GM19438 (cell line): ENCODE measurements around the gene PLEKHH1.

Experiments used
- ATAC-seq: cut with Tn5 transposase; IDR thresholded peaks from one replicate; pipeline ENCODE4 v1.9.1; 2021; ENCODE audit warnings: low read depth; ENCODE audit not compliant: unreplicated experiment

Gene PLEKHH1

DNA sequence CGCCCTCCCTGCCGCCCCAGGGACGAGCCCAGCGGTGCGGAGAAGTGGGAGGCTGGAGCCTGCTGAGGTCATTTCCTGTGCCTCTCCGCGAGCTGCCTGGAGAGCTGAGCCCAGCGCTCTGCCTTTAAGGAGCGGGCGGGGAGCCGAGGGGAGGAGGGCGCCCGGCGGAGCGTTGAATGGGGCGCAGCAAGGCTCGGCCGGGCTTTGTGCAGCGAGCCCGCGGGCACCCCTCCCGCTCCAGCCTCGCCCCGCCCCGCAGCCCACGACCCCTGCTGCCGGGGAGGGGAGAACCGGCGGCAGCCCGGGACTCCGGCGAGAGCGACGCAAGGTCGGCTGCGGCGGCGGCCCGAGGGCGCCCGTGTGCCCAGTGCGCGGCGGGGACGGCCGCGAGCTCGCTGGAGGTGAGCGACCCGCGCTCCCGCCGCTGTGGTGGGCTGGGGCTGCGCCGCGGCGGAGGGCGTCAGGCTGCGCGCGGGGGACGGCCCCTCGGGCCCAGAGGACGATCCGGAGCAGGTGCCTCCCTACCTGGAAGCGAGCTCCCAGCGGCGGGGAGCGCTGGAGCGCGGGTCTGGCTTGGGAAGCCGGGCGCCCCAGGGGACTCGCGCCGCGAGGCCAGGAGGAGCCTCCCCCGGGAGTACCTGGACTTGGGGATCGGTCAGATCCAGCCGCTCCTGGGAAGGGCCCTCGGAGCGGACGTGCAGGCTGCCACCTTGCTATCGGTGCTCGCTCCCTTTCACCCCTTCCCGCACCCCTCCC lies at the start of gene PLEKHH1:
Gene PLEKHH1, plus strand, starts transcription at position 293 of the 756 bp plus-strand sequence. CDS start 8,578 bp downstream, outside the sequence.
- peak; percentile 80 for ATAC-seq

DNA sequence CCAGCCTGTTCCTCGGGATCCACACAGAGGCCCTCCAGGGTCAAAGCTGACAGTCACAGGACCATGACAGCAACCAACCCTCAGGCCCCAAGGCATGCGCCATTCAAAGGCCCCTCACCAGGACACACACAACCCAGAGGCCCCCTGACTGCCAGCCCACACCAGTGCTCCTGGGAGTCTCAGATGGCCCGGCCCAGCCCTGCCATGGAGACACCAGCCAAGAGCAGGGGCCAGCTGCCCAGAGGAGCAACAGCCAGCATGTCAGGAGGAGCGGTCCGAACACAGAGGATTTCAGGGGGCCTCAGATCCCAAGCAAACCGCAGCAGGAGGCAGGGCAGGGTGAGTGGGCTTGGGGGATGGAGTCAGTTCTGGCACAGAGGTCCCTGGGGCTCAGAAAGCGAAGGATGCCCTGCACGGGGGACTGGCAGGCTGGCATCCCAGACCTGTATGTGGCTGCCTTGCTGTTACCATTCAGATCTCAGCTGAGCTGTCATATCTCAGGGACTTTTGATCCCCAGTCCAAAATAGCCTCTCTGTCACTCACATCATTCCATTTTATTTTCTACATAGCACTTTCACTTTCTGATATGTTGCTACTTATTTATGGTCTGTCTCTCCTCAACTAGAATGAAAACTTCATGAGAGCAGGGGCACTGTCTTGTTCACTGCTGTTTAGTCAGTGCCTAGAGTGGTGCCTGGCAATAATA lies 49.4 kb upstream of the PLEKHH1 start:
- ATAC-seq, result no peak

DNA sequence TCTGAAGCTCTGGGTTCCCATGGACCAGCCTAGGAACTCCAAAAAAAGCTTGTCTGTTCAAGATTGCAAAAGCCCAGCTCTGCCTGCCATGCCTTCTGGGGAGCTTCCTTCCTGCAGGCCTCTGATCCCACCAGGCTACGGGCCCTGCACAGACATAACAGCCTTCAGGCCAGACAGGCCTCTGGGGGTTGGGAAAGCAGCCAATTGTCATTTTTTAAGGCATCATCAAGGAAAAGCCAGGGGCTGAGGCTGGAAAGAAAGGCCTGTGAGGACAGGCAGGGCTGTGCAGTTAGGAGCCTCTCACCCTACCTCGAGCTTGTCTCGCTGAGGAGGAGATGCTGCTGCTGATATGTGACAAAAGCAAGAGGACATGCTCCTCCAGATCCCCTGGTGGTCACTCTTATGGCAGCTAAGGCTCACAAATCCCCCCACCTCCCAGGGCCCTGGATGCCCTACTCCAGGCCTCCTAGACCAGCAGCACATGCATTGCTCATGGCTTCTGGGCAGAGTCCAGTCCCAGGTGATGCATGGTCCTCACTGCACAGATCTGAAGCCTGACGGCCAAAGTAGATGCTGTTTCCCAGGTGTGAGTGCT lies 47.5 kb upstream of the PLEKHH1 start:
- no peak for ATAC-seq

DNA sequence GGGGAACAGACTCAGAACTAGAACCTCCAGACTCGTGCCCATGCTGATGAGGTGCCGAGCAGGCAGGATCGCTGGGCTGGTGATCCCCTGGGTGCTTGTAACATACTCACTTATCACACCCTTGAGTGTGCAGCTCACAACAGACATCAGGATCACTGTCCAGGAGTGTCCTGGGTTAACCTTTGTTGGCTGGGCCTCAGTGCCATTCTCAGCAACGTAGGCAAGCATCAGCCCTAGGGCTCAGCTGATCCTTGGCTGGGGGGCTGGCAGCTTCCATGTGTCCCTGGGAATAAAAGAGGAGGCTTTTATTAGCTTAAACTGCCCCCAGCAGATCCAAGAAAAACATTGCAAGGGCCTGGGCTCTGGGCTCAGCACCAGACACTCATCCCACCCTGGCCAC lies 46.2 kb upstream of the PLEKHH1 start:
- ATAC-seq, result no peak

DNA sequence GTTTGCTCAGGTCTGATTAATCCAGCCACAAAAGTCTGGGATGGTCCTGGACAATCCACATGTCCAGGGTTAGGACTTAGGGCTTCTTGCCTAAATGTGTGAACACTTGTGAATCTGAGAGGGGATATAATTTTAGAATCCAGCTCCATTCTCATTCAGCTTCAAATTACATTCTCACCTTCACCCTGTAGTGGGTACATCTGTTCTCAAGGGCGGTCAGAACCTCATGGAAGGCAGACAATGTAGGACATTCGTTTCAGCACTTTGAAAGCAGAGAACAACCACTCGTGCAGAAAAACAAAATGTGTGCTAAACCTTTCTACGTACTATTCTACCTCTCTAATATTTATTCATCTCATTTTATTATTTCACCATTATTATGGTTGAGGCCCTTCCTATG lies 45.8 kb upstream of the PLEKHH1 start:
- ATAC-seq, result no peak

DNA sequence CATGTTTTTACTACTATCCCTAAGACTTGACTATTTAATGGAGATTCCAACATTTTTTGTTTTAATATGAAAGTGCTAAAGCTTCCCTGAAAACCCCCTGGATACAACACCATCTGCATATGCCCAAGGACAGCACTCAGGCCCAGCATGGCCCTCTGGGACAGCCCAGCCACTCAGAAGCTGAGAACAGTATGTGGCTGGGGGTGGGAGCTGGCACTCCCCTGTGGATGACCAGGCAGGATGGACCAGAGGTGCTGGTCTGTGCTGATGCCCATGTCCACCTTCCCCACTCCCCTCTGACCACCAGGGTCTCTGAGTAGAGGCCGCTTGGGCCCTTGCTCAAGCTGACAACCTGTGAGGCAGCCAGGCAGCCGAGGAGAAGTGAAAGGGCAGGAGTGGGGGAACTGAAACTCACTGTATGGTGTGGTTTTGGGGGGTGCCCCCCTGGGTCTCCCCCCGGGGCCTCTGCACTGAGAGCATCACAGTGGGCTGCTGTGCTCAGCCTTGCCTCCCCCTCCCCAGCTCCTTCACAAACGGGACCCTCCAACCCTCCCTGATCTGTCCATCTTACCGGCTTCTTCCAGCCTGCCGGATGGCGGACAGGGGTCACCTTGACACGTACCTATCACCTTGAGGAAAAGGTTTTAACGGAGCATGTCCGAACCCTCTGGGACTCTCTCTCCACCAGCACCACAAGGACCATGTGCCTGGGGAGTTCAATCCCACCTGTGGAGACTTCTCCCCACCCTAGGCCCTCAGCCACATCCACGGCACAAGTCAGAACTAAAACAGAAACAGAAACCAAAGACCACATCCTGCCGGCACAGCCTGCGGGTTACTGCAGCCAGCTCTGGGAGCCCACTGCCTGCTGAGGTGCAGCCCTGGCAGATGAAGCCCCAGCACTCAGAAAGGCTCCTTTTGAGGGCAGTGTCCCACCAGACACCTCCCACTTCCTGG lies 44.9 kb upstream of the PLEKHH1 start, which contains the start of gene TMEM229B:
Gene TMEM229B, minus strand, starts transcription at position 785 of the 957 bp plus-strand sequence. CDS start 14,798 bp downstream, outside the sequence.
- peak; percentile 92 for ATAC-seq

DNA sequence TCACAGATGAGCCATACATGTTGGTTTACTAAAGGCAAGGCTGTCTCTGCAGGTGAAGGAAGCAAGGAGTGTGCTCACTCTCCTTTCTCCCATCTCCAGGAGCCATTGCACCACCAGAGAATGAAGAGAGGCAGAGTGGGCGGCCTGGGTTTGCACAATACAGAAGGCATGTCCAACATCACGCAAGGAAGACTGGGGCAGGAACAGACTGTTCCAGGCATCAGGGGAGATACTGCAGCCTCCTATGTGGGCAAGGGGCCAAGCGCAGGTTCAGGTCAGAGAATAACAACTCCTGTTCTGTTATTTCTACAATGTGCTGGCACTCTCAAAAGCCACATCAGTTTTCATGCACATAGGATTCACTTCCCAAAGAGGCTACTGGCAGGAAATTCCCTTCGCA lies 42.9 kb upstream of the PLEKHH1 start:
- ATAC-seq, result no peak

DNA sequence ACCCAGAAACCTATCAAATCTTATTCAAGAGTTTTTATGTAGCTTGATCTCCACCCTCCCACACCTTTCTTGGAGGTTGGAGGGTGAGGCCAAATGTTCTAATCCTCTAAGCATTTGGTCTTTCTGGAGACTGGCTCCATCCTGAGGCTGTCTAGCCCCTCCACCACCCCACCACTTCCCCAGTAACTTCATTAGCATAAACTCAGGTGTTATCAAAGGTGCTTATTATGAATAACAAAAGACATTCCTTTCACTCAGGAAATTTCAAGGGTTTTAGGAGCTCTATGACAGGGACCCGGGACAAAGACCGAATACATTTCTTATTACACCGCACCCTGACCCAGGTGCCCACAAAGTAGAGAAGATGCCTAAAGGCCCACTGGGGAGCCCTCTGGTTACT lies 41.8 kb upstream of the PLEKHH1 start:
- ATAC-seq, result no peak

DNA sequence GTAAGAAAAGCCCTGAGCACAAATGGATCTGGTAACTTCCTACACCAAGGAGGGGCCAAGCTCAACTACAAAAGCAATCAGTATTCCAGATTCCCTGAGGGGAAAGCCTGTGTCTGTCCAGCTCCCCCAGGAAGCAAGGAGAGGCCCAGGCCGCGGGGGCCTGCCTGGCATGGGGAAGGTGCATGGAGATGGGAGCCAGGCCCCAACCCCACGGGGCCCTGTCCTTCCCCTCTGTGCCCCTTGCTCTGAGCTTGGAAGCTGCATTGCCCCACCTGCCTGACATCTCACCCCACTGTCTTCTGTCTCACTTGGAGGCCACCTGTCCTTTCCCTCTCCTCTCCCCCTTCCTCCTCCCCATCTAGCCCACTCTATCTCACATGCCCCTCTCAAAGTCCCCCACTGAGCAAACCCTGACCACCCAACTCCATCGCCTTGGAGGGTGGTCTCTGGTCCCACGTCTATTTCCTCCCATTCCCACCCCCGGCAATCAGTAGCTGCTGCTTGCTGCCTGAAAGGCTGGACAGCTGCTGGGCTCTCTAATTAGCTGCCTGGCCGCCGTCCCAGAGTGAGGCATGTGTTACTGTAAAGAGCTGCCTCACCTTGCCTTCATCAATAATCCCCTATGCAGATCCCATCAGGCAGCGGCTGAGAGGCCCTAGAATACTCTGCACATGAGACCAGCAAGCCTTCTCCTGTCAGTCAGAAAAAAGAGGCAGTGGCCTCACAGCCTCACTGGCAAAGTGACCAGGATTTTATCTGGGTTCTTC lies 41.2 kb upstream of the PLEKHH1 start:
- no peak for ATAC-seq

DNA sequence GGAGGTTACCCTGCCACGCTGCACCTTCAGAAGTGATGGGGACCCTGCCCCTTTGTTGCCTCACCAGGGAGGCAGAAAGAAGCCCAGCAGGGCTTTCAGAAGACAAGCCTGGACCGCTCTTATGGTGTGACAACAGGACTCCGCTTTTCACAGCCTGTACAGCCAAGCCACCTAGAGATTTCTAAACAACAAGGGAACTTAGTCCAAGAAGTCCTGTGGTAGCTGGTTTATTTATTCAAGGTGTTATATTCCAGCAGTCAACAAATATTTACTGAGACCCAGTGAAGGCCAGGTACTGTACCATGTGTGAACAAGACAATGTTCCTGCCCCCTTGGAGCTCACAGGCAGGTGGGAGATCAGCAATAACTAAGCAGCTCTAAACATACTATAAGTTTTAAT lies 40.6 kb upstream of the PLEKHH1 start:
- ATAC-seq, result no peak

DNA sequence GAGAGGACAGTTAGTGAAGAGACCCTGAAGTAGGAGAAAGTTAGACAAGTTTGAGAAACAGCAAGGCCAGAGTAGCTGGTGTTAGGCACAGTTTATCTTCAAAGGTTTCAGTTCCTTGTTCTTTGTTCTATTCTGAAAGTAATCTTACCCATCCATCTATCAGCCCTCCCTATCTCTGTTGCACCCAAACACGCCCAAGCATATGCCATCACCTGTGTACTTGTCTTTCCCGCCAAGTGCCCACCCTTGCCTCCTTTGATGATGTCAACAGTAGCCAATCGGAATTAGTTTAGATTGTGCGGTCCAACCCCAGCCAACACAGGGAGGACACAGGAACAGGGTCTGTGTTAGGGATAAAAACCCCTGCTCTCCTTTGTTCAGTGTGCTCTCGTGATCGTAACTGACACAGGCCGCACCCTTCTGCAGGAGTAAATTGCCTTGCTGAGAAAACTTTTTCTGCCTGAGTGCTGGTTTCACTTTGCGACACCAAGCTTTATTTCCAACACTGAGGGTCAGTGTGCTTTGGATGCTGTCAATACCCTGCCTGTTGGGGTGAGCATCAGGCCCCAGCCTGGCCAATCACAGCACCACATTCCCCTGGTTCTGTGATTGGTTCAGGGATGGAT lies 39.9 kb upstream of the PLEKHH1 start:
- ATAC-seq, result no peak

DNA sequence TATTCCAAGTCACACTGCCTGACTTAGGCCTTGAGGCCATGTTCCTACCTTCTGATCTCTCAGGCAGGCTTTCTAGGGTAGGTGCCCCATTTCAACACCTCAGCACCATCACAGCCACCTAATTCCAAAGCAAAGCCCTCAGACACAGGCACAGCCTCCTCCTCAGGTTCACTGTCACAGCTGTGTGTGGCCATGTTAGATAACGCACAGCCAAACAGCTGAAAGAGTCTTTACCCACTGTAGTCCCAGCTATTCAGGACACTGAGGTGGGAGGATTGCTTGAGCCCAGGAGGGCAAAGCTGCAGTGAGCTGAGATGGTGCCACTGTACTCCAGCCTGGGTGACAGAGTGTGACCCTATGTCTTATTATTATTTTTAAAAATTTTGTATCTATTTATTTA lies 37.3 kb upstream of the PLEKHH1 start:
- no peak for ATAC-seq

DNA sequence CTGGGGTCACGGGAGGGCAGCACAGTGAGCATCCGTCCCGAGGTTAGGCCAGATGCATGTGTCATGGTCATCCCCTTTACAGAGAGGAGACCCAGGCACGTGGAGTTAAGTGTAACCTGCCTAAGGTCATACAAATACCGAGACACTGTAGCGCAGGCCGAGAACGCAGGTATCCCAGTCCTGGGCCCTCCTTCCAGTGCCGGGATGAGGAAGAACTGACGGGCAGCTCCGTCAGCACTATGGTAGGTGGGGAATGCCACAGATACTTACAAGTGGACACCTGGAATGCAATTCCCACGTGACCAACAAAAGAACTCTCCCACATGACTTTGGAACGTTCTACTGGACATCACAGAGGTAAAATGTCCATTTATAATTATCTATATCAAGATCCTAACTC lies 35.9 kb upstream of the PLEKHH1 start:
- no peak for ATAC-seq

DNA sequence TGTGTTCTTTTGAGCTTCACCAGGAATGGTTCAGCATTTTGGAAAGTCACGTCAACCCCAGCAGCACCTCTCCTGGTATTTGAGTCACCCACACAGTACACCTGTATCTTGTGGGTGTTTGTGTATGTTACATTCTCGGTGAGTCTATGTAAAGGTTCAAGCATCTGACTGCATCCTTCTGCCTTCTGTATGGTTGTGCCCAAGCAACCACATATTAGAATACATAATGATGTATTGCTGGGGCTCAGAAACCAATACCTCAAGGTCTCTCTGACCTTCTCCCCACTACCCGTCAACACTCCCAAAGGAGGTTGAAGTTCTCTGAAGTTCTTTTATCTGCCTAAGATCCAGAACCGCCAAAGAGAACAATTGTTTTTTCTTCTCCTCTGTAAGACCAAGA lies 35.4 kb upstream of the PLEKHH1 start:
- ATAC-seq, result no peak

DNA sequence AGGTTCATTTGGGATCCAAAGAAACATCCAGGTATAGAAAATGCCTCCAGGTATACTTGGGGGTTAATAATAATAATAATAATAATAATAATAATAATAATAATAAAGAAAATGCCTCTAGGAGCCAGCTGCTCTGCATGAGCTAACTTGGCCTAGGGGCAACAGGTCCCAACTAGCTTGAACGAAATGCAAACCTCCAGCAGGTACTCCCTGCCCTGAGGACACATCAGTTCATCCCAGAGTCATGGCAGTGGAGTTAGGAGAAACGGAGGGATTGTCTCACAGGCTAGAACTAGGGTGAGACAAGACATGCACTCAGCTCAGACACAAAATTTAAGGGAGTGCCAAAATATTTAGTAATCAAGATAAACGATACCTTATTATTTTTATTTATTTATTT lies 32.1 kb upstream of the PLEKHH1 start:
- no peak for ATAC-seq

DNA sequence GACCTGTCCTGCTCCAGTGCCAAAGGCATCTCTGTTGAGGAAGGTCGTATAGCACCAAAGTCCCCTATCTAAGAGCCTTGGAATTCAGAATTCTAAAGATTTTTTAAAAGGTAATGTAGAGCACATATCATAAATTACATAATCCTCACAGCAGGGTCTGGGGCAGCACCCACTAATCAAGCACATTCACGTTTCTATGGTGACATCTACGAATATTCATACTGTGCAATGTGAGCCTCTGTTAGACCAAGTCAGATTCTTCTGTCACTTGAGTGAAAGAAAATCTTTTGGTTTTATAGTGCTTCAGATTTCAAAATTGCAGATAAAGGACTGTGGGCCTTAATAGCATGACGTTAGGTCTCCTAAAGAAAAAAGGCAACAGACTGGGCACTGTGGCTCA lies 31.4 kb upstream of the PLEKHH1 start:
- no peak for ATAC-seq

DNA sequence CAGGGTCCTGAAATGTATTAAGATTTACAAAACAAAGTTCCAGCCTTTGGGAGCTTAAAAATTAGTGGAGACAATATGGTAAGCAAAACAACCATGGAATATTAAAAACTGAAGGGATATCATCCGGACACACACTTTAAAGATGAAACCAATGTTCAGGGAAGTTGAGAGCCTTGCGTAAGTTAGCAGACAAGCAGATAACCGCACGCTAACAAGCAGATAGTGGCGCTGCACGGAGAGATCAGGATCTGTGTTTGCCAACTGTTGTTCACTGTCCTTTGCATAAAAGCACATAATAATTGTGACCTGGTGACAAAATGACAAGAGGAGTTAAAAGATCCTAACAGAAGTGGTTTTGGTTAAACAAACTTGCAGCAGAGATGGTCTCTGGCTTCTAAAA lies 30.2 kb upstream of the PLEKHH1 start:
- ATAC-seq, result no peak

DNA sequence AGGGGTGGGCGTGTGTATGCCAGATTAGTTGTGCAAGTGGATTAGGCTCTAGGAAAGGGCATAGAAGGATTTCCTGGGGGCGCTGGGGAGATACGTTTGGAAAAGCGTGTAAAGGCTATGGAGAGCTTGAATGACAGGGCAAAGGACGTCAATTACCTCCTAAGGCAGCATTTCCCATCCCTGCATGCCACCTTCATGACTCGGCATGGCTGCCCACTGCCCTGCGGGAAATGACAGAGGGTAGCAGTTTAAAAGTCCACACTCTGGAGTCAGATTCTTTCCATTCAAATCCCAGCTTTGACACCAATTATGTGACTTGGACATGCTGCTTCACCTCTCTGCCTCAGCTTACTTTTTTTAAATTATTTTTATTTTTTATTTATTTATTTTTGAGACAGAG lies 29.8 kb upstream of the PLEKHH1 start:
- ATAC-seq, result no peak

DNA sequence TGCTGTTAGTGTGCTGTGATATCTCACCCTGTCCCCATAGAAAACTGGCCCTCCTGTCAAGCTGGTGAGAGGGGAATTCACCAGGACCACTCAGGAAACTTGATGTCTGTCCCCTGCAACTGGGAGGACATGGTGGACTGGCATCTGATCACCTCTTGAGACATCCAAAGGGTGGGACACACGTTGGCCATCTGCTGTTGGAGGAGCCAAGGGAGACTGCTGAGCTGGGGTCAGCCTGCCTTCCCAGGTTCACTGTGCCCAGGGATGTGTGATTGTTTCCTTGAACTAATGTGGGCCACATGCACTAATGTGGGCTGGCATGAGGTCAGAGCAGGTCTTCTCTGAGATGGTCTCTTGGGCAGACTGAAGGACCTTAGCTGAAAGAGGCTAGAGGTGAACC lies 27.8 kb upstream of the PLEKHH1 start:
- no peak for ATAC-seq
